GM04504 (cell line): ENCODE measurements around the gene HOXA6.

ENCODE experiments used
- DNase-seq: peaks from one replicate; pipeline ENCODE4 v3.0.0-alpha.2; 2012; ENCODE audit warnings: low read depth

The HOXA6 gene

DNA sequence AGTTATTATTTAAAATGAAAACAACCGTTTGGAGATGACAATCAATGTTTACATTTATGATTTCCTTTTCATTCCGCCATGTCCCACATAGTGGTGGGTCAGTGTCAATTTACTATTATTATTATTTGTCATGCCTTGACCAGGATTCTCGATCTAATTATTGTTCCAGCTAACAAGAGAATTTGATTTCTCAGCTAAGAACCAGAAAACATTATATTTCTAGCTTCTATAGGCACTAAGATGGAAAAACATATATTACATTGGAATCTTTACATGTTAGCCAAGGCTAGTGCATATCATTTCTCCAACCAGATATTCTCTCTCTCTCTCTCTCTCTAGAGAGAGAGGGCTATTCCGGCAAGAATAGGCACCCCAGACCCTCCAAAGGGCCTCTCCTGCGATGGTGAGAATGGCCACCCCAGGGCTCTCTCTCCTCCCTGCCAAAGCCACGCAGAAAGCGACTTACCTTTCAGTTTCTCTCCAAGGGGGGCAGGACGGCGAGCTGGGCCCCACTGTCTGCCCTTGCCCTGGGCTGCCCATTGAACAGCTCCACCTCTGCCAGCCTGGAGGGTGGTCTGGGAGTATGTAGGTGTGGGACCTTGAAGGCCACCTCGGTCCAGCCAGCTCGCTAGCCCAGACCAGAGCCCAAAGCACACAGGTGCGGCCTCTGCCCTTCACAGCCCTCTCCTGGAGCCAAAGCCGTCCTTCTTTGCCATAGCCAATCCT lies 2.4 kb upstream of the HOXA6 start:
- DNase-seq = no peak

DNA sequence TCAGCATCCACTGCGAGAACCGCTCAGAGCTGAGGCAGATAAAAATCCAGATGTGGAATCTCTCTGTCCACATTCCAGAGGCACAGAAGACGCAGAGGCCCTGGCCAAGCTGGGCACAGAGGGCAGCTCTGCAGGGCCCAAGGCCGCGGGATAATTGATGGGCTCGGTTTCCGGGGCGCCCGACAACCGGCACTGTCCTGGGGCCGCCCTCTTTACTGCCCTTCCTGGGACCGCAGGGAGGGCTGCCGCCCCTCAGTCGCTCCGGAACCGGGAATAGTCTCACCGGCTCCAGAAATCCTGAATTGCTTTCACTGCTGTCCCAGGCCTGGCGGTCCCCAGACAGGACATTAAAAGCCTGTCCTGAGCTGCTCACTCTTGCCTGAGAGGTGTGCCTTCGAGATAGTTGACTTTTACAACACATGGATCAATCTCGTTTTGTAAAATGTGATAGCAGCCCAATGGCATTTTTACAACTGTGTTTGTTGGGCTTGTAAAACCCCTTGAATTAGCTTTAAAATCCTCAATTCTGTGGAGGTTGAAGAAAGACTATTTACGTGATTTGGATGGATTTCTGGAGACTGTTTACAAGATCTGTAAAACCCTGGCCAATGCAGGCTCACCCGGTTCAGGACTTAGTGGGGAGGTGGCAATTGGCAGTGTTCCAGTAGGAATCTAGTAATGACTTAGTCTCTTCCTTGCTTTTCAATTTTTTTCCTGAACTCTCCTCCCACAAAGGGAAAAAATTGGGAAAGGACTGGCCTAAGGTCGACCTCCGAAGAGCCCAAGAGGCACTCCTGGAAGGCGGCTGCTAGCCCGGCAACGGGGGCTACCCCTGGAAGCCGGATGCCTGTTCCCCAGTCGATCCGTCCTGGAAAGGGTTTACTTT lies 1.4 kb upstream of the HOXA6 start:
- DNase-seq = no peak

DNA sequence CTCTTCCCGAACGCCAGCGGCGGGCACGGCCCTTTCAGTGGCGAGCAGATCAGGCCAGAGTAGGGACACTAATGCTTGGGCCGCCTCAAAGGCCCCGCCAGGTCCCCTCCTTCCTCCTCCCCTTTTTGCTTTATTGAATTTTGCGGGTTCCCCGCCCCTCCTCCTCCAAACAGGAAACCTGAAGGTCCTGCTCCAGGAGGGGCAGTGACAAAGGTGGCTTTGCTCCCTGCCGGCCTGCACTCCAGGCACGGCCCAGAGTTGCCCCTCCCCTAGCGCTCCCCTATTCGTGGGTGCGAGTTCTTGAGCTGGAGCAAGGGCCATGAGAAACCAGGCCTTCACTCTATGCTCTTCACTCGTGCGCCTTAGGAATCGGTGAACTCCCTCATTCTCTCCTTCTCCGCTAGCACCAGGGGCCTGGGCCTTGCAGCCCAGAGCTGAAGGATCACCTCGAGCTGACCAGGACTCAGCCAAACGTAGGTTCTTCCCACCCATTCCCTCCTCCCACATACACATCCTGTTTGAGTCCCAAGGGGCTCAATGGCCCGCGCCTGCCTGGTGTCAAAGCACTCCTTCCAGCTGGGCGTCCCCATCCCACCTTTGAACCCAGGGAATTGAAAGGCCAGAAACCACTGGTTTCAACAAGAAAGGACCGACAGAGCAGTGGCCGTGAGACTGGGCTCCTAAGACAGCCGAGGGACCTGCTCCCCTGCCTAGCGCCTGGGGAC lies 619 bp upstream of the HOXA6 start:
- DNase-seq = no peak

DNA sequence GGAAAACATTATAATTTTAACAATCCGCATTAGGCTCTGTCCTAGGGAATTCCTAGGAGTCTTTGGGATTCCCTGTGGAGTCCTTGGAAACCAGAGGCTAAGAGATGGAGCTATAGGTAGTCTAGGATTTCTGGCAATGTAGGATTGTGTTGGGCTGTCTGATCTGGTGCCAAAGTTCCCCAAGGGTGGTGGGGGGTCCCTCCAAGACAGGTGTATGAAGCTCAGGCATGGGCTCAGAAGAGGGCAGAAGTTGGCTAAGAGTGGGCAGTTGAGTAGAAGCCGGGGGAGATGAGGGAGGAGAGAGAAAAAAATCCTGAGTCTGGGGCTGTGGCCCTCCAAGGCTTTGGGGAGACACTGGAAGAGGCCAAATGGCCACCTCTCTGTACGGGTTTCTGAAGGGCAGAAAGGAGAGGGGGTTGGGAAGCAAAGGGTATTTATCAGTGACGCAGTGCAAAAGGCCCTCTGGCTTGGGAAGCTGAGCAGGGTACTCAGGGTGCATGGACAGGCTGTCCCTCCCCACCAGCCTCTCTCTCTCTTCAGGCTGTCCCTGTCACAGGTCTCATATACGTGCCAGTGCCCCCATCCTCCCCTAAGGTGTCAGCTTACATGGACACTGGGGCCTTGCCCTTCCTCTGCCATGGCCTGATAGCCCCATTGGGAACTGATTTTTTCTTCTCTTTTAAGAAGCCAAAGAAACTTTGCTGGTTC lies 929 bp downstream of the HOXA6 start:
- no peak for DNase-seq

DNA sequence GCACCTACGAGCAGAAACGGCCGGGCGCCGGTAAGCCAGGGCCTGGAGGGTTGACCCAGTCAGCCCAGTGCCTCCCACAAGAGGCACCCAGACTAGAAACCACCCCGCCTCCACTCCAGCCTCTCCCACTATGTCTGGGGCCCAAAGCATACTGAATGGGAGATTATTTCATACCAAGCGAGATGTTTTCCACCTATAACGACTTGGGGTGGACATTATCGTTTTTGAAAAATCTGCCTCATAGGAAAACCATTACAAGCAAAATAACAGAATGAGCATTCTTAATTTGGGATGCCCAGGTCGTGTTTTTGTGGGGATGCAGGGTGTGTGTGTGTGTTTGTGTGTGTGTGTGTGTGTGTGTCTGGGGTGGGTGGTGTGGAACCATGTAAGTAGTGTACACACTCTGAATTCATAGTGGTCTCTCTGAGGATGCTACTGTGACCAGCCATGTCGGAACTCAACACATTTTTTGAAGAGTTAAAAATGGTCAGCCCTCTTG lies 1.6 kb downstream of the HOXA6 start:
- DNase-seq = no peak

DNA sequence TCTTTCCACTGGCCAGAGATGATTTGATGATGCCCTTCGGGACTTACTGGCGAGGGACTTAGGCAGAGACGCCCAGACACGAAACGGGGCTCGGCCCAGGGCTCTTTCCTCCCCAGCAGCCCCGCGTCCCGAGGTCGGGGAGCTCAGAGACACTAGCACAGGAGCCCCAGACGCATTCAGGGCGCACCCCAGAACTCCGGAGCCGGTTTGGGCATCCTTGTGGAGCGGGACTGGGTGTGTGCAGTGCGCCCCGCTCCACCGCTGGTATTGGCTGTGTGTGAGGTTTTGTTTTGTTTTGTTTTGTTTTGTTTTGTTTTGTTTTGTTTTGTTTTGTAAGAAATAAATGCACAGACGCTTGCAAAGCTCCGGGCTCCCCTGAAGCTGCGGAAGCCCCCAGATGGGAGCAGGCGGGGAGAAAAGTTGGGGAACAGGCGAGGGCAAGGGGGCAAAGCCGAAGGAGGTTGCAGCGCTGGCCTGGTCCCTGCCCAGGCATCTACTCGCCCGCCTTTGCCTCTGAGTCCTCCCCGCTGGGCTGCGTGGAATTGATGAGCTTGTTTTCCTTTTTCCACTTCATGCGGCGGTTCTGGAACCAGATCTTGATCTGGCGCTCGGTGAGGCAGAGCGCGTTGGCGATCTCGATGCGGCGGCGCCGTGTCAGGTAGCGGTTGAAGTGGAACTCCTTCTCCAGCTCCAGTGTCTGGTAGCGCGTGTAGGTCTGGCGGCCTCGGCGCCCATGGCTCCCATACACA lies 2.2 kb downstream of the HOXA6 start:
- DNase-seq = no peak

DNA sequence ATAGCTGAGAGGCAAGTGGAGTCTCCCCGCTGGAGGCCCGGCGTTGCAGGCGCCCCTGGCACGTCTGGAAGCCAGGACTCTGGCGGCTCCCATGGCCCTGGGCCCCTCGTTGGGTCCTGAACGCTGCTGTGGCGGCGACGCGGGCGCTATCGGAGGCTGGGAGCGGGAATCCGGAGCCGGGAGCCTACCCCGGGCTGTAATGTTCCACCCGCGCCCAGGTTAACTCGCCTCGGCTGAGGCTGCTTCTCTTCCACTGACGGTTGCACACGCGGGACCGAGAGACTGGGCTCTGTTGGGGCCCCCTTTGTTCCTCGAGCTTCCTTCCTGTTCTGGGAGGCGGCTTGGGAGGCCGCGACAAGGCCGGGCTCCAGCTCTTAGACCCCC lies 2.8 kb downstream of the HOXA6 start:
- DNase-seq = no peak

DNA sequence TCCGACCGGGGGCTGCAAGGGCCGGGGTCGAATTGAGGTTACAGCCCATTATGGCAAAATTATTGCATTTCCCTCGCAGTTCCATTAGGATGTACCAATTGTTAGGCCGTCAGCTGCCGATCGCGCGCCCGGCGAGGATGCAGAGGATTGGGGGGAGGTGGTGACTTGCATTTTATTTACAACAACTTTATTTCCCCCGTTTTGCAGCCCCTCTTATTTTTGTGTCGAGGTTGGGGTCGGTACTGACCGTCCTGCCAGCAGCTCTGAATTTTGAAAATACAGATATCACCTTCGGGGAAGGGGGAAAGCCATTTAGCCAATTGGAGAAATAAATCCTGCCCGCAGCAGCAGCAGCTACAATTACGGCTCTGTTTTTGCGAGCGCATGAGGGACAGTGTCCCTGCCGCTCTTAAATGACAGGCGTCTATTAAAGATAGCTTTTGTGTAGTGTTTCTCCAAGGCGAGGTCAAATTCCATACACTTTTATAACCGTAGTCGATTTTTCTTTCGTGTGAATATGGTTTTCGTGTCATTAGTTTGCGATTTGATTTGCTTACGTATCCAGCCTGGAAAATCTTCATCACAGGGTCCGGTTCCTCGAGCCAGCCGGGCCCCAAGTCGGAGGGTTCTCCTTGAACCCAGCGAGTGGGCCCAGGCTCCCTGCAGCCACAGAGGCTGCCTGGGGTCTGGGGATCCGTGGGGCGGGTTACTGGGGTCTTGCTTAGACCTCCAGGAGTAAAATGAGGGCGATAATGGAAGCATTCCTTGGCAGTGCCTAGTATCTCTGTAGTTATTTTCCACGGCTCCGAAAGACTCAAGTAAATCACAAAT lies 3.4 kb downstream of the HOXA6 start:
- no peak for DNase-seq

DNA sequence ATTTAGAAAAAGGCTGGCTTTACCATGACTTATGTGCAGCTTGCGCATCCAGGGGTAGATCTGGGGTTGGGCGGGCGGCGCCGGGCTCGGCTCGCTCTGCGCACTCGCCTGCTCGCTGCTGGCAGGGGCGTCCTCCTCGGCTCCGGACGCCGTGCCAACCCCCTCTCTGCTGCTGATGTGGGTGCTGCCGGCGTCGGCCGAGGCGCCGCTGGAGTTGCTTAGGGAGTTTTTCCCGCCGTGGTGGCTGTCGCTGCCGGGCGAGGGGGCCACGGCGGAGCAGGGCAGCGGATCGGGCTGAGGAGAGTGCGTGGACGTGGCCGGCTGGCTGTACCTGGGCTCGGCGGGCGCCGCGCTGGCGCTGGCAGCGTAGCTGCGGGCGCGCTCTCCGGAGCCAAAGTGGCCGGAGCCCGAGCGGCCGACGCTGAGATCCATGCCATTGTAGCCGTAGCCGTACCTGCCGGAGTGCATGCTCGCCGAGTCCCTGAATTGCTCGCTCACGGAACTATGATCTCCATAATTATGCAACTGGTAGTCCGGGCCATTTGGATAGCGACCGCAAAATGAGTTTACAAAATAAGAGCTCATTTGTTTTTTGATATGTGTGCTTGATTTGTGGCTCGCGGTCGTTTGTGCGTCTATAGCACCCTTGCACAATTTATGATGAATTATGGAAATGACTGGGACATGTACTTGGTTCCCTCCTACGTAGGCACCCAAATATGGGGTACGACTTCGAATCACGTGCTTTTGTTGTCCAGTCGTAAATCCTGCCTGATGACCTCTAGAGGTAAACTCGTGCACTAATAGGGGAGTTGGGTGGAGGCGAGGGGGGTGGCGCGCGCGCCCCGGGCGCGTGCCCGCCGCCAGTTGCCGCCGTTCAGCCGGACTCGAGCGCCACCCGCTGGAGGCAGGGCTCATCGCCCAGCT lies 4.3 kb downstream of the HOXA6 start, which contains the start of gene HOXA5:
TSS of gene HOXA5 (minus strand) at position 659 of the 927 bp plus-strand sequence. CDS start at position 585, 74 bp downstream.
- DNase-seq = no peak

DNA sequence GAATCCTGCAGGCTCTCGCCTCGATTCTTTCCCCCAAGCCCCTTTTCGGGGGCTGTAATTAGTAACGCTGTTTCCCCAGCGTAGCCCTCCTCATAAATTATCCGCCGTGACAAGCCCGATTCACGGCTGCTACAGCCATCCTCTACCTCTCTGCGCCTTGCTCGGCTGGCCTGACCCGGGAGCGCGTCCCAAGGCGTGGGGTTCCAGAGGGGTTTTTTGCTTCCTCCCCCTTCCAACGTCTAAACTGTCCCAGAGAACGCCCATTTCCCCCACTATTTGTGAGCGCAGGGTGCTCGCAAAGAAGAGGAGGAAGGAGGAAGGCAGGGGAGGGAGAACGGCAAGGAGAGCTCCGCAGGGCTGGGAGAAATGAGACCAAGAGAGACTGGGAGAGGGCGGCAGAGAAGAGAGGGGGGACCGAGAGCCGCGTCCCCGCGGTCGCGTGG lies 5.0 kb downstream of the HOXA6 start:
- DNase-seq = no peak

DNA sequence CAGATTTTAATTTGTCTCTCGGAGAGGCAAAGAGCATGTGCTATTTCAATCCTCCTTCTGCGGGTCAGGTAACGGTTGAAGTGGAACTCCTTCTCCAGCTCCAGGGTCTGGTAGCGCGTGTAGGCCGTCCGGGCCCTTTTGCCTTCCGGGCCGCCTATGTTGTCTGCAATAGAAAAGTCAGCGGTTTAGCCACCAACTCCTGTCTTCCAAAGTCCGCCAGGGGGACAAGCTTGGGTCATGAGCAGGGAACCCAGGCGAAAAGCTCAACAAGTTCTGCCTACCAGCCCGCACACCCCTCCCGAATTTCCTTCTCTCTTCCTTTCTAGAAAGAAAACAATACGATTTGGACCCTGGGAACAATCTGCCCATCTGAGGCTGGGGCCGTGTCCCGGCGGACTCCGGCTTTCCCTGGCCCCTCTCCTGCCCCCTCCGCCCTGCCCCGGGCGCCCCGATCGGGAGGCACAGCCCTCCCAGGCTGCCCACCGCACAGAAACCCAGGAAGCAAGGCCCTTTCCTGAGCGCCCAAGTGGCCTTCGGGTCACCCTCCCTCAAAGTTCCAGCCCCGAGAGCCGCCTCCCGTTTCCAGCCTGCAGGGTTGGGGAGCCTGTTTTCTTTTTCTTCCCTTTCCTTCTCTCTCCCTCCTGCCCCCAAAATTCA lies 5.5 kb downstream of the HOXA6 start:
- DNase-seq = no peak

DNA sequence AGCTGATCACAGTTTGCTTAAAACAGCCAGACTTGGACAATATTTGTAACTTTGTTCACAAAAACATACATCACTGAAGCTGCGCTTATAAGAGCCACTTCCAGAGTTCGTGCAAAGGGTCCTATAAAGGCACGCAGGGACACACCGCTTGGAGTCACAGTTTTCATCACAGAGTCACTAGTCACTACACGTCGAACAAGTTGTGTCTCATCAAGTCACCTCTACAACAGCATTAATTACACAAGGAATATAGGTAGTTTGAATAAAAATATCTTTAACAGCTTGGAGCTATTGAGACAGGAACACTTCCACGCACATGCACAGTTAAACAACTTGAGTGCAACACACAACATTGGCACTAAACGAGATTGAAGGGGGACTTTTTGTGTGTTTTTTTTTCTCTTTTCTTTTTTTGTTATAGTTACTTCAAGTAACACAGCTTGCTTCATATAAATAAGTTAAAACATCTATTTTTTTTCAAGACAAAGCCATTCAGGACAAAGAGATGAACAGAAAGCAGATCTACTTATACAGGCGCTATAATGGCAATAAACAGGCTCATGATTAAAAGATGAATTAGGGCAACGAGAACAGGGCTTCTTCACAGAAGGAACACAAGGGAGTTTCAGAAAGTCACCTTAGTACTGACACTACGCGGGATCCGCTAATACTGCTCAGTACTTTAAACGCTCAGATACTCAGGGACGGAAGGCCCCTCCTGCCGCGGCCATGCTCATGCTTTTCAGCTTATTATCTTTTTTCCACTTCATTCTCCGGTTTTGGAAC lies 6.2 kb downstream of the HOXA6 start:
- no peak for DNase-seq

DNA sequence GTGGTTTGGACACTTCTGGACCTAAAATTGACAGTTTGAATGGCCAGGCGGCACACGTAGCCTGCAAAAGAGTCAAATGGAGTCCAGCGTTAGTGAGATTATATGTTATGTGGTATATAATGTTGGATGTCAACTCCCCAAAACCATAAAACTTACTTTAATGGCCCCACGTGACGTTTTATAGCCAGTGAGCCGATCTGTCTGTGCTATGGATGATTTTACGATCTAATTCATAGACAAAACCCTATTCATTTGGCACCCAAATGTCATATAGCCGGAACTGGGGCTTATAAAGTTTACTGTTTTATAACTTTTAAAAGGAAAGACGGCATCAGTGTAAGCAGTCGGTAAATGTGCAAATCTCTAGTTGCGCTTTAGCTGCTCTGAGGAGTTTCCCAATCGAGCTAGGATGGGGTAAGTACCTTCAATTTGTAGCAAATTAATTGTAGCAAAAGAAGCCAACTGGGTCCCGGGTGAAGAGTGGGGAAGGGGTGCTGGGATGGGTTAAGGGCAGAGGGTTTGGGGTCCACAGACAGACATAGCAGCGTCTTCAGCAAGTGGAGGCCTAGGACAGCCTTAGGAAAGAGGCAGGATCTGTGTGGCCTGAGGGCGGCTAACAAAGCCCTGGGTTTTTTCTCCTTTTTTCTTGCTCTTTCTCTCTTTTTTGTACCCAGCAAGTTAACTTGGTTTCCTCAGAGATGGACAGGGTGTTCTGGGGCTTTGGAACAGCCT lies 7.3 kb downstream of the HOXA6 start:
- DNase-seq = no peak

DNA sequence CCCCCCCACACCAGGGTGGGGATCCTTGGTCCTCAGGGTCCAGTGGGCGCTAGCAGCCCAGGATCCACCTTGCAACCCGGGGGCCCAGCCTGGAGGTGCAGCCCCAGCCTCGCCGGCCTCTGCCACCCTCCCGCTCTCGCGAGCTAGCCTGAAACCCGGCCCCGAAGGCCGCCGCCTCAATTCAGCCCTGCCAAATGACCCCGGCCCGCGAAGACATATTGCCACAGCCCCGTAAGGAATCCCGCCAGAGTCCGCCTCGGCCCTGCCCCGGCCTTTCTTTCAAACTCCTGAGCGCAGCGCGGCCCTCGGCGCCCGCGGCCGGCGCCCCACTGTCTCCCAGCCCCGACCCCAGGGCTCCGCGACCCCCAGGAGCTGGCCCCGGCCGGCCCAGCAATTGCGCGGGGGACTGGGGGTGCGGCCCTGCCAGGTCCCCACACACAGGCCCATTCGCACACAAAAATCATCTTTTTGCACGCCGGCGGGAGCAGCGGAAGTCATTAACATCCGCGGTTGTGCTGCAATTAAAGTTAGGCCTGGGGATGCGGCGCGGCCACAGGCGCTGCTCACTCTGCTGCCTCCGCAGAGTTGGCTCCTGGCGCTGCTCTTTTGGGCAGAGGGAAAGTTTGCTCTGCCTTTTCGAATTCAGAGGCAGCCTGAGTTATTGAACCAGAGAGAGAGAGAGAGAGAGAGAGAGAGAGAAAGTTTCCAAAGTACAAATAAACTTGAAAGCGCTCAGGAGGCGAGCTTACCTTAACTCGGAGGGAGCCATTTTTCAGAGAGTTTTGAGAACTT lies 8.0 kb downstream of the HOXA6 start:
- DNase-seq = no peak

DNA sequence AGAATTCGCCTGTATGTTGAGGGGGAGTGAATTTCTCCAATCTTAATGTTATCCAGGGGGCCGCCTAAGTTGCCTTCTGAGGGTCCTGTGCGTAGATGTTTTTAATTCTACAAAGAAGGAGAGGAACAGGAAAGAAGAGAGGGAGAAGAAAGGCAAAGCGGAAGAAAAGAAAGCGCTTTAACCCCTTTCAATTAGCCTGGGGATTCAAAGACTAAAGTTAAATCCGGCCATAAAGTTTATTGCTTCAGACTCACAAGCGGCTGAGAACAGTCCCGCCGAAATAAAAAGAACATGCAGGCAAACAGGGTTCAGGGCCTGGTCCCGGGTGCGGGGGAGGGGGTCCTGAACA lies 8.6 kb downstream of the HOXA6 start:
- DNase-seq = no peak

DNA sequence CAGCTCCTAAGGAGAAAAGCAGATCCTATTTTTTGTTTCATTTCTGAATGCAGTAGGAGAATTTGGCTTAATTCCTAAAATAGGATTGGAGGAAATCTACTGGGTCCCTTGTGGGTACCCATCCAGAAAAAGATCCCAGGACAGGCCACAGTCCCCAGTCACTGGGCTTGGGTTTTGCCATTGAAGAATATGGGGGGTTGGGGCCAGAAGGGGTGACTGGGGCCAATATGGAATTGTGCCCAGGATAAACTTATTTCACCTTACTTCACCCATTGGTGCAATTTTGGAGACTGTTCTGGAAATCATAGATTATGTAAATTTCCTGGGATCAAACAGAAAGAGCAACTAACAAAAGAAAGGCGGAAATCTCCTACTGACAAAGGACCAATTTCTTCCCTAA lies 9.1 kb downstream of the HOXA6 start:
- DNase-seq = no peak
